ENCODE data around the gene FASLG.

- TF ChIP-seq, protein P1, sequence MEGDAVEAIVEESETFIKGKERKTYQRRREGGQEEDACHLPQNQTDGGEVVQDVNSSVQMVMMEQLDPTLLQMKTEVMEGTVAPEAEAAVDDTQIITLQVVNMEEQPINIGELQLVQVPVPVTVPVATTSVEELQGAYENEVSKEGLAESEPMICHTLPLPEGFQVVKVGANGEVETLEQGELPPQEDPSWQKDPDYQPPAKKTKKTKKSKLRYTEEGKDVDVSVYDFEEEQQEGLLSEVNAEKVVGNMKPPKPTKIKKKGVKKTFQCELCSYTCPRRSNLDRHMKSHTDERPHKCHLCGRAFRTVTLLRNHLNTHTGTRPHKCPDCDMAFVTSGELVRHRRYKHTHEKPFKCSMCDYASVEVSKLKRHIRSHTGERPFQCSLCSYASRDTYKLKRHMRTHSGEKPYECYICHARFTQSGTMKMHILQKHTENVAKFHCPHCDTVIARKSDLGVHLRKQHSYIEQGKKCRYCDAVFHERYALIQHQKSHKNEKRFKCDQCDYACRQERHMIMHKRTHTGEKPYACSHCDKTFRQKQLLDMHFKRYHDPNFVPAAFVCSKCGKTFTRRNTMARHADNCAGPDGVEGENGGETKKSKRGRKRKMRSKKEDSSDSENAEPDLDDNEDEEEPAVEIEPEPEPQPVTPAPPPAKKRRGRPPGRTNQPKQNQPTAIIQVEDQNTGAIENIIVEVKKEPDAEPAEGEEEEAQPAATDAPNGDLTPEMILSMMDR (IDR thresholded peaks at IDR 0.05), result no peak
- no peak for TF ChIP-seq POLR2A (IDR thresholded peaks at IDR 0.05; ENCODE audit: low read depth)
- no peak for TF ChIP-seq POLR2AphosphoS5 (IDR thresholded peaks at IDR 0.05)
- no peak for TF ChIP-seq EP300 (IDR thresholded peaks at IDR 0.05)
Measured at GRCh38 chr1:172674831-172675613, 16.1 kb downstream of the FASLG start.
